Right atrium auricular region (tissue), 2 donors: ENCODE measurements around the gene CLDN15. TPM values are rescaled to one million over a fixed set of nuclear protein-coding genes. Genes with fewer than 3 reads are reported as not detected.

Experiments
- DNase-seq: peaks from one replicate; pipeline ENCODE4 v3.0.0-alpha.2; 2019; ENCODE audit warnings: low spot score
- H3K27ac ChIP-seq, 2 donors: fragments of 200-600 bp; sonication (generic); 1 replicate in 1 of 2; 2 replicates in 1 of 2; pipeline ENCODE4 v1.5.1; 2016 to 2019
- H3K27me3 ChIP-seq, 2 donors: fragments of 200-600 bp; sonication (generic); one replicate each; pipeline versions ENCODE4 v1.5.1 to v1.6.0; 2017 to 2019
- H3K36me3 ChIP-seq: fragments of 200-600 bp; sonication (generic); one replicate; pipeline ENCODE4 v1.5.1; 2016
- H3K4me1 ChIP-seq, 2 donors: fragments of 200-600 bp; sonication (generic); one replicate each; pipeline versions ENCODE4 v1.5.1 to v1.6.0; 2017 to 2019
- H3K4me3 ChIP-seq, 2 donors: fragments of 200-600 bp; sonication (generic); 1 replicate in 1 of 2; 2 replicates in 1 of 2; pipeline ENCODE4 v1.5.1; 2017 to 2019; ENCODE audit warnings: mild to moderate bottlenecking in 1 of 2, moderate library complexity in 1 of 2
- H3K9me3 ChIP-seq, 2 donors: fragments of 200-600 bp; sonication (generic); one replicate each; pipeline ENCODE4 v1.5.1; 2019
- CTCF ChIP-seq, 2 donors: fragments of 200-600 bp; sonication (generic); IDR thresholded peaks; one replicate each; pipeline ENCODE4 v1.5.1; 2019; ENCODE audit warnings: antibody characterized with exemption in 2 of 2
- total RNA-seq, 2 donors: library from RNA; depleted of rRNA; stranded (reverse); fragments of >200 nt; gene quantifications; one replicate each; pipeline ENCODE4 v1.1.0, GENCODE V29; 2016

Gene CLDN15
- total RNA-seq, 2 donors from 2014 or later, result 16.5 to 50.2 TPM

- no peak for TF ChIP-seq CTCF (IDR thresholded peaks at IDR 0.05)
- no peaks in the 10 kb centered on the region for H3K9me3 ChIP-seq
- no peaks in the 10 kb centered on the region for H3K27me3 ChIP-seq
- no peak overlapping the region for H3K4me3 ChIP-seq
- H3K36me3 ChIP-seq, result peaks cover 13% of the 10 kb centered on the region
- H3K27ac ChIP-seq, result no peak overlapping the region
- DNase-seq, result no peak
- H3K4me1 ChIP-seq, result peaks cover 0 to 54% of the 10 kb centered on the region in 2 donors
Measured at GRCh38 chr7:101235522-101235921, 2.1 kb downstream of the CLDN15 start.

GRCh38 chr7:101235050-101235449 is 2.6 kb downstream of the CLDN15 start:
- Histone ChIP-seq H3K27ac (no peak overlapping the region), H3K4me3 (no peak overlapping the region), H3K36me3 (peaks cover 8% of the 10 kb centered on the region), H3K4me1 (peaks cover 0 to 49% of the 10 kb centered on the region in 2 donors), H3K27me3 (no peaks in the 10 kb centered on the region), H3K9me3 (no peaks in the 10 kb centered on the region)
- DNase-seq, result no peak
- TF ChIP-seq CTCF (IDR thresholded peaks at IDR 0.05), result peak in 1 of 2 donors; percentile 42

- H3K27ac ChIP-seq, result no peak overlapping the region
- peaks cover 0 to 45% of the 10 kb centered on the region in 2 donors for H3K4me1 ChIP-seq
- no peak for DNase-seq
- no peak overlapping the region for H3K4me3 ChIP-seq
- TF ChIP-seq CTCF (IDR thresholded peaks at IDR 0.05), result no peak
- H3K36me3 ChIP-seq, result peaks cover 4% of the 10 kb centered on the region
- no peaks in the 10 kb centered on the region for H3K27me3 ChIP-seq
- no peaks in the 10 kb centered on the region for H3K9me3 ChIP-seq
Measured at GRCh38 chr7:101234636-101235035, 3.0 kb downstream of the CLDN15 start.

GRCh38 chr7:101233907-101234547 is 3.6 kb downstream of the CLDN15 start:
- H3K36me3 ChIP-seq, result no peaks in the 10 kb centered on the region
- no peaks in the 10 kb centered on the region for H3K27me3 ChIP-seq
- peaks cover 0 to 39% of the 10 kb centered on the region in 2 donors for H3K4me1 ChIP-seq
- H3K4me3 ChIP-seq, result no peak overlapping the region
- H3K9me3 ChIP-seq, result no peaks in the 10 kb centered on the region
- H3K27ac ChIP-seq, result no peak overlapping the region
- no peak for TF ChIP-seq CTCF (IDR thresholded peaks at IDR 0.05)
- no peak for DNase-seq

- no peaks in the 10 kb centered on the region for H3K9me3 ChIP-seq
- H3K36me3 ChIP-seq, result no peaks in the 10 kb centered on the region
- H3K4me3 ChIP-seq, result peak overlapping the region in 1 of 2 donors; percentile 36
- H3K27me3 ChIP-seq, result no peaks in the 10 kb centered on the region
- DNase-seq, result no peak
- H3K27ac ChIP-seq, result peak overlapping the region; percentile 22 to 29
- no peak for TF ChIP-seq CTCF (IDR thresholded peaks at IDR 0.05)
- H3K4me1 ChIP-seq, result peaks cover 0 to 22% of the 10 kb centered on the region in 2 donors
Measured at GRCh38 chr7:101232141-101232850, 5.3 kb downstream of the CLDN15 start.
